Mucosa of rectum (tissue), 2 donors: Measurements from ENCODE around the gene SLC38A2.
A peak's percentile ranks its signal among the peaks of the same experiment; 100 is the strongest.
"Not testable (repeated sequence)": the region's sequence is repeated elsewhere in the genome, so short reads cannot be mapped to it uniquely, and the experiment has no call there.

Experiments
- H3K27ac ChIP-seq, 2 donors: one replicate each; pipeline ENCODE4 v1.7.0; 2013; ENCODE audit warnings: inconsistent platforms in 2 of 2, low read depth in 2 of 2, low read length in 2 of 2
- H3K27me3 ChIP-seq, 2 donors: one replicate each; pipeline ENCODE4 v1.7.0; 2013; ENCODE audit warnings: low read length in 2 of 2; ENCODE audit not compliant: control insufficient read depth in 2 of 2, insufficient read depth in 2 of 2
- H3K36me3 ChIP-seq, 2 donors: one replicate each; pipeline ENCODE4 v1.7.0; 2013; ENCODE audit warnings: low read length in 2 of 2; ENCODE audit not compliant: control insufficient read depth in 2 of 2, insufficient read depth in 2 of 2
- H3K4me1 ChIP-seq, 2 donors: one replicate each; pipeline ENCODE4 v1.7.0; 2013; ENCODE audit warnings: low read length in 2 of 2, mild to moderate bottlenecking in 1 of 2; ENCODE audit not compliant: control insufficient read depth in 2 of 2, insufficient read depth in 2 of 2
- H3K4me3 ChIP-seq, 2 donors: one replicate each; pipeline ENCODE4 v1.7.0; 2013; ENCODE audit warnings: low read length in 2 of 2
- H3K9ac ChIP-seq, 2 donors: one replicate each; pipeline ENCODE4 v1.7.0; 2013; ENCODE audit warnings: low read length in 2 of 2, low read depth in 1 of 2, mild to moderate bottlenecking in 1 of 2
- H3K9me3 ChIP-seq, 2 donors: one replicate each; pipeline ENCODE4 v1.7.0; 2013; ENCODE audit warnings: low read length in 2 of 2; ENCODE audit not compliant: control insufficient read depth in 2 of 2
- donor health status: healthy.
- donor health status: Normal muscosa, but diverticular disease.

Gene SLC38A2

GRCh38 chr12:46407361-46407760 is 34.8 kb upstream of the SLC38A2 start:
- no peak overlapping the region for H3K4me3 ChIP-seq
- no peaks in the 10 kb centered on the region for H3K27me3 ChIP-seq
- H3K36me3 ChIP-seq: no peaks in the 10 kb centered on the region
- peaks cover 8 to 9% of the 10 kb centered on the region in 2 donors for H3K4me1 ChIP-seq
- no peaks in the 10 kb centered on the region for H3K9me3 ChIP-seq
- no peak overlapping the region for H3K9ac ChIP-seq
- H3K27ac ChIP-seq: no peak overlapping the region

GRCh38 chr12:46406352-46407027 is 33.9 kb upstream of the SLC38A2 start:
- no peaks in the 10 kb centered on the region for H3K27me3 ChIP-seq
- H3K27ac ChIP-seq: no peak overlapping the region
- no peak overlapping the region for H3K4me3 ChIP-seq
- peaks cover 8 to 17% of the 10 kb centered on the region in 2 donors for H3K4me1 ChIP-seq
- no peaks in the 10 kb centered on the region for H3K9me3 ChIP-seq
- no peak overlapping the region for H3K9ac ChIP-seq
- no peaks in the 10 kb centered on the region for H3K36me3 ChIP-seq

GRCh38 chr12:46404733-46405132 is 32.2 kb upstream of the SLC38A2 start:
- peaks cover 8 to 20% of the 10 kb centered on the region in 2 donors for H3K4me1 ChIP-seq
- no peaks in the 10 kb centered on the region for H3K36me3 ChIP-seq
- H3K27ac ChIP-seq: no peak overlapping the region
- no peaks in the 10 kb centered on the region for H3K9me3 ChIP-seq
- H3K27me3 ChIP-seq: no peaks in the 10 kb centered on the region
- H3K4me3 ChIP-seq: no peak overlapping the region
- no peak overlapping the region for H3K9ac ChIP-seq

GRCh38 chr12:46404225-46404631 is 31.7 kb upstream of the SLC38A2 start:
- Histone ChIP-seq H3K9ac (no peak overlapping the region), H3K36me3 (no peaks in the 10 kb centered on the region), H3K4me1 (peaks cover 8 to 20% of the 10 kb centered on the region in 2 donors), H3K9me3 (no peaks in the 10 kb centered on the region), H3K27ac (peak overlapping the region; percentile 25 to 74), H3K4me3 (no peak overlapping the region), H3K27me3 (no peaks in the 10 kb centered on the region)

GRCh38 chr12:46403719-46404070 is 31.1 kb upstream of the SLC38A2 start:
- H3K4me1 ChIP-seq: peaks cover 8 to 20% of the 10 kb centered on the region in 2 donors
- H3K9ac ChIP-seq: no peak overlapping the region
- no peaks in the 10 kb centered on the region for H3K36me3 ChIP-seq
- H3K4me3 ChIP-seq: no peak overlapping the region
- no peaks in the 10 kb centered on the region for H3K27me3 ChIP-seq
- H3K9me3 ChIP-seq: no peaks in the 10 kb centered on the region
- peak overlapping the region; percentile 26 to 74 for H3K27ac ChIP-seq

GRCh38 chr12:46402941-46403718 is 30.6 kb upstream of the SLC38A2 start:
- peaks cover 8 to 20% of the 10 kb centered on the region in 2 donors for H3K4me1 ChIP-seq
- H3K36me3 ChIP-seq: no peaks in the 10 kb centered on the region
- H3K27me3 ChIP-seq: no peaks in the 10 kb centered on the region
- H3K9me3 ChIP-seq: no peaks in the 10 kb centered on the region
- peak overlapping the region in 1 of 2 donors; percentile 23 for H3K9ac ChIP-seq
- H3K4me3 ChIP-seq: peak overlapping the region in 1 of 2 donors; percentile 22
- peak overlapping the region; percentile 26 to 74 for H3K27ac ChIP-seq

GRCh38 chr12:46402451-46402850 is 29.9 kb upstream of the SLC38A2 start:
- Histone ChIP-seq H3K4me1 (peaks cover 8 to 20% of the 10 kb centered on the region in 2 donors), H3K27ac (peak overlapping the region; percentile 38 to 74), H3K27me3 (no peaks in the 10 kb centered on the region), H3K36me3 (no peaks in the 10 kb centered on the region), H3K4me3 (no peak overlapping the region), H3K9ac (no peak overlapping the region), H3K9me3 (no peaks in the 10 kb centered on the region)

GRCh38 chr12:46401662-46402061 is 29.1 kb upstream of the SLC38A2 start:
- H3K36me3 ChIP-seq: no peaks in the 10 kb centered on the region
- no peak overlapping the region for H3K4me3 ChIP-seq
- H3K9me3 ChIP-seq: no peaks in the 10 kb centered on the region
- H3K27me3 ChIP-seq: no peaks in the 10 kb centered on the region
- peaks cover 8 to 20% of the 10 kb centered on the region in 2 donors for H3K4me1 ChIP-seq
- no peak overlapping the region for H3K9ac ChIP-seq
- H3K27ac ChIP-seq: peak overlapping the region in 1 of 2 donors; percentile 37

GRCh38 chr12:46400406-46400805 is 27.8 kb upstream of the SLC38A2 start:
- no peaks in the 10 kb centered on the region for H3K27me3 ChIP-seq
- H3K9me3 ChIP-seq: no peaks in the 10 kb centered on the region
- H3K27ac ChIP-seq: no peak overlapping the region
- H3K36me3 ChIP-seq: no peaks in the 10 kb centered on the region
- peaks cover 8 to 20% of the 10 kb centered on the region in 2 donors for H3K4me1 ChIP-seq
- no peak overlapping the region for H3K4me3 ChIP-seq
- no peak overlapping the region for H3K9ac ChIP-seq

- peaks cover 8 to 20% of the 10 kb centered on the region in 2 donors for H3K4me1 ChIP-seq
- H3K27ac ChIP-seq, H3K27me3 ChIP-seq, H3K4me3 ChIP-seq, H3K36me3 ChIP-seq, H3K9me3 ChIP-seq, H3K9ac ChIP-seq: not testable (repeated sequence)
Measured at GRCh38 chr12:46399461-46400248, 27.1 kb upstream of the SLC38A2 start.
